Panc1 (cell line): ENCODE measurements around the gene MAPK4. TPM values are rescaled to one million over a fixed set of nuclear protein-coding genes. Genes with fewer than 3 reads are reported as not detected.

ENCODE experiments used
- ATAC-seq: fragments of 200-7000 bp; cut with Tn5 transposase; 2 replicates; pipeline ENCODE4 v1.9.1; 2020; ENCODE audit warnings: mild to moderate bottlenecking, moderate library complexity
- BruUV-seq: library from RNA; stranded (reverse); fragments of 400-500 nt; replicated peaks from 2 replicates; lab custom pipeline; 2021; lab: Mats Ljungman, UMichigan
- CTCF ChIA-PET: fragments of 300-600 bp; sonication (Branson Sonifier 250); formaldehyde crosslinking; loops from one replicate; lab custom pipeline; 2022; ENCODE audit warnings: antibody characterized with exemption; lab: Charles Lee
- POLR2A ChIA-PET: fragments of 300-600 bp; sonication (Branson Sonifier 250); formaldehyde crosslinking; loops from one replicate; lab custom pipeline; 2022; ENCODE audit warnings: antibody characterized with exemption; lab: Charles Lee
- DNase-seq: peaks from one replicate; pipeline ENCODE4 v3.0.0-alpha.2; 2010; ENCODE audit warnings: low read depth, low spot score
- H3K27ac ChIP-seq: 2 replicates; pipeline ENCODE4 v1.5.1; 2011; ENCODE audit warnings: mild to moderate bottlenecking, low read length, inconsistent platforms
- H3K27me3 ChIP-seq: fragments of 200-500 bp; sonication (Bioruptor generic); 2 replicates; pipeline ENCODE4 v1.6.0; 2014; ENCODE audit warnings: low read length, inconsistent platforms; ENCODE audit not compliant: control insufficient read depth, insufficient read depth
- H3K36me3 ChIP-seq: fragments of 200-500 bp; sonication (Bioruptor generic); 2 replicates; pipeline ENCODE4 v1.5.1; 2014; ENCODE audit warnings: inconsistent platforms, mild to moderate bottlenecking, low read length, moderate library complexity; ENCODE audit not compliant: control insufficient read depth, insufficient read depth
- H3K4me1 ChIP-seq: 2 replicates; pipeline ENCODE4 v1.5.1; 2011; ENCODE audit warnings: inconsistent platforms, mild to moderate bottlenecking, low read length, moderate library complexity; ENCODE audit not compliant: control insufficient read depth, insufficient read depth
- H3K4me3 ChIP-seq, 2 experiments: 2 replicates each; pipeline ENCODE4 v1.5.1; 2011 to 2012; ENCODE audit warnings: low read depth in 2 of 2, low read length in 2 of 2, mild to moderate bottlenecking in 2 of 2, inconsistent platforms in 1 of 2, moderate library complexity in 1 of 2
- H3K9me3 ChIP-seq: fragments of 200-500 bp; sonication (Bioruptor generic); 2 replicates; pipeline ENCODE4 v1.5.1; 2014; ENCODE audit warnings: low read depth, mild to moderate bottlenecking, inconsistent platforms, low read length, moderate library complexity; ENCODE audit not compliant: control insufficient read depth, insufficient read depth
- POLR2AphosphoS5 ChIP-seq: IDR thresholded peaks from 2 replicates; pipeline ENCODE4 v1.6.1; 2012; ENCODE audit warnings: mild to moderate bottlenecking, low read depth, low read length, moderate library complexity
- SIN3A ChIP-seq: IDR thresholded peaks from 2 replicates; pipeline ENCODE4 v1.6.1; 2012; ENCODE audit warnings: low read depth, mild to moderate bottlenecking, low read length, moderate library complexity, borderline replicate concordance; ENCODE audit not compliant: insufficient read depth
- TCF7L2 ChIP-seq: IDR thresholded peaks from 2 replicates; pipeline ENCODE4 v1.6.1; 2011; ENCODE audit warnings: mild to moderate bottlenecking, low read depth, low read length, inconsistent platforms
- in situ Hi-C: cut with HindIII; loops from 2 replicates; pipeline ENCODE4 v1.10.0; 2016; ENCODE audit warnings: low sequenced_read_pairs, low pct_unique_long_range_greater_than_20kb
- intact Hi-C: fragments of 100-400 bp; cut with micrococcal nuclease; formaldehyde crosslinking; loops from one replicate; pipeline ENCODE4 v1.10.0; 2022; ENCODE audit not compliant: unreplicated experiment
- total RNA-seq: library from RNA; stranded (reverse); gene quantifications from one replicate; pipeline ENCODE4 v1.2.1, GENCODE V29; 2021; ENCODE audit not compliant: unreplicated experiment
- TF ChIP-seq, protein P1 (sequence below), 2 experiments: IDR thresholded peaks; 2 replicates each; pipeline ENCODE4 v1.6.1; 2011 to 2012; ENCODE audit warnings: low read depth in 2 of 2, control low read depth in 1 of 2, low read length in 1 of 2, mild to moderate bottlenecking in 1 of 2, moderate library complexity in 1 of 2; ENCODE audit not compliant: insufficient read depth in 1 of 2
- TF ChIP-seq, protein P2 (sequence below): fragments of 450-650 bp; IDR thresholded peaks from 2 replicates; pipeline ENCODE4 v1.5.1; 2017; ENCODE audit warnings: mild to moderate bottlenecking

MAPK4 gene
- total RNA-seq, 1 experiment from 2014 or later: not detected

DNA sequence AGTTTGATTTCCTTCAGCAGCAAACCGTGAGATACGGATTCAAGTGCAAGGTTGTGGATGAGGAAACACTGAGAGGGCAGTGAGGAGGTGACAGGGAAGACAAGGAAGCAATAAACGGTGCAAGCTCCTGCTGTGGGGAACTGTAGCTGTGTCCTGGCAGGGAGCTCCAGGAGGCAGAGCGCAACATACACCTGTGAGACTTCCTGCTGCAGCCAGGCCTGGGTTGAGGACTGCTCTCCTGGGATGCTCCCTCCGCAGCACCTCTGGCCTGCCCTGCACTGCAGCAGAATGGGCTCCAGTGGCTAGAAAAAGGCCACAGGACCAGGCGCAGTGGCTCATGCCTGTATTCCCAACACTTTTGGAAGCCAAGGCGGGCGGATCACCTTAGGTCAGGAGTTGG is 174.5 kb downstream of the MAPK4 start:
- ChIA-PET CTCF (no interaction called here), POLR2A (no interaction called here)
- TF ChIP-seq, protein P1, sequence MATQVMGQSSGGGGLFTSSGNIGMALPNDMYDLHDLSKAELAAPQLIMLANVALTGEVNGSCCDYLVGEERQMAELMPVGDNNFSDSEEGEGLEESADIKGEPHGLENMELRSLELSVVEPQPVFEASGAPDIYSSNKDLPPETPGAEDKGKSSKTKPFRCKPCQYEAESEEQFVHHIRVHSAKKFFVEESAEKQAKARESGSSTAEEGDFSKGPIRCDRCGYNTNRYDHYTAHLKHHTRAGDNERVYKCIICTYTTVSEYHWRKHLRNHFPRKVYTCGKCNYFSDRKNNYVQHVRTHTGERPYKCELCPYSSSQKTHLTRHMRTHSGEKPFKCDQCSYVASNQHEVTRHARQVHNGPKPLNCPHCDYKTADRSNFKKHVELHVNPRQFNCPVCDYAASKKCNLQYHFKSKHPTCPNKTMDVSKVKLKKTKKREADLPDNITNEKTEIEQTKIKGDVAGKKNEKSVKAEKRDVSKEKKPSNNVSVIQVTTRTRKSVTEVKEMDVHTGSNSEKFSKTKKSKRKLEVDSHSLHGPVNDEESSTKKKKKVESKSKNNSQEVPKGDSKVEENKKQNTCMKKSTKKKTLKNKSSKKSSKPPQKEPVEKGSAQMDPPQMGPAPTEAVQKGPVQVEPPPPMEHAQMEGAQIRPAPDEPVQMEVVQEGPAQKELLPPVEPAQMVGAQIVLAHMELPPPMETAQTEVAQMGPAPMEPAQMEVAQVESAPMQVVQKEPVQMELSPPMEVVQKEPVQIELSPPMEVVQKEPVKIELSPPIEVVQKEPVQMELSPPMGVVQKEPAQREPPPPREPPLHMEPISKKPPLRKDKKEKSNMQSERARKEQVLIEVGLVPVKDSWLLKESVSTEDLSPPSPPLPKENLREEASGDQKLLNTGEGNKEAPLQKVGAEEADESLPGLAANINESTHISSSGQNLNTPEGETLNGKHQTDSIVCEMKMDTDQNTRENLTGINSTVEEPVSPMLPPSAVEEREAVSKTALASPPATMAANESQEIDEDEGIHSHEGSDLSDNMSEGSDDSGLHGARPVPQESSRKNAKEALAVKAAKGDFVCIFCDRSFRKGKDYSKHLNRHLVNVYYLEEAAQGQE (IDR thresholded peaks at IDR 0.05; ENCODE audit: insufficient read depth in 1 of 2, low read depth in 2 of 2, low read length in 1 of 2): no peak
- TF ChIP-seq TCF7L2 (no peak), SIN3A (no peak), POLR2AphosphoS5 (no peak)
- TF ChIP-seq, protein P2, sequence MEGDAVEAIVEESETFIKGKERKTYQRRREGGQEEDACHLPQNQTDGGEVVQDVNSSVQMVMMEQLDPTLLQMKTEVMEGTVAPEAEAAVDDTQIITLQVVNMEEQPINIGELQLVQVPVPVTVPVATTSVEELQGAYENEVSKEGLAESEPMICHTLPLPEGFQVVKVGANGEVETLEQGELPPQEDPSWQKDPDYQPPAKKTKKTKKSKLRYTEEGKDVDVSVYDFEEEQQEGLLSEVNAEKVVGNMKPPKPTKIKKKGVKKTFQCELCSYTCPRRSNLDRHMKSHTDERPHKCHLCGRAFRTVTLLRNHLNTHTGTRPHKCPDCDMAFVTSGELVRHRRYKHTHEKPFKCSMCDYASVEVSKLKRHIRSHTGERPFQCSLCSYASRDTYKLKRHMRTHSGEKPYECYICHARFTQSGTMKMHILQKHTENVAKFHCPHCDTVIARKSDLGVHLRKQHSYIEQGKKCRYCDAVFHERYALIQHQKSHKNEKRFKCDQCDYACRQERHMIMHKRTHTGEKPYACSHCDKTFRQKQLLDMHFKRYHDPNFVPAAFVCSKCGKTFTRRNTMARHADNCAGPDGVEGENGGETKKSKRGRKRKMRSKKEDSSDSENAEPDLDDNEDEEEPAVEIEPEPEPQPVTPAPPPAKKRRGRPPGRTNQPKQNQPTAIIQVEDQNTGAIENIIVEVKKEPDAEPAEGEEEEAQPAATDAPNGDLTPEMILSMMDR: no peak
- intact Hi-C loops (no loop called here), in situ Hi-C loops (no loop called here)
- ATAC-seq (no peak), DNase-seq (no peak)
- BruUV-seq: no TSS peak
- Histone ChIP-seq H3K27ac (no peak overlapping the region), H3K4me1 (no peaks in the 10 kb centered on the region), H3K27me3 (no peaks in the 10 kb centered on the region), H3K36me3 (no peaks in the 10 kb centered on the region), H3K9me3 (no peaks in the 10 kb centered on the region), H3K4me3 (no peak overlapping the region)

DNA sequence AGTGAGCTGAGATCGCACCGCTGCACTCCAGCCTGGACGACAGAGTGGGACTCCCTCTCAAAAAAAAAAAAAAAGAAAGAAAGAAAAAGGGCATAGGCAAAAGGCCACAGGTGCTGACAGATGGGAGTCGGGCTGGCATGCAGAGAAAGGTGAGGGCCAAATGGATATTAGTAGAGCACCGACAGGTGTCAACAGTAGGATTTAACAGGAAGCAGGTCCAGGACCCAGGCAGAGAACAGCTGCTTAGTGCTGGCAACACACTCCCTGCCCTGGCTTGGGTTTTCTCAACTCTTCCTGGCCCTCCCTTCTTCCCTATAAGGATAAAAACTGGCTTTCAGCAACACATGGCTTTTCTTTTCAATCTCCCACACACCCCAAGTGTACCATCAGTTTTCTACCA is 175.0 kb downstream of the MAPK4 start:
- ChIA-PET POLR2A (no interaction called here), CTCF (no interaction called here)
- Histone ChIP-seq H3K27me3 (no peaks in the 10 kb centered on the region), H3K27ac (no peak overlapping the region), H3K4me1 (no peaks in the 10 kb centered on the region), H3K9me3 (no peaks in the 10 kb centered on the region), H3K4me3 (no peak overlapping the region), H3K36me3 (no peaks in the 10 kb centered on the region)
- in situ Hi-C loops (no loop called here), intact Hi-C loops (no loop called here)
- ATAC-seq (no peak), DNase-seq (no peak)
- TF ChIP-seq, protein P1 (IDR thresholded peaks at IDR 0.05; ENCODE audit: insufficient read depth in 1 of 2, low read depth in 2 of 2, low read length in 1 of 2): no peak
- TF ChIP-seq SIN3A (no peak), TCF7L2 (no peak), POLR2AphosphoS5 (no peak)
- TF ChIP-seq, protein P2: no peak
- no TSS peak for BruUV-seq
